Left ventricle myocardium superior (tissue), 1 donor: ENCODE results near the gene LAIR1. TPM values are rescaled to one million over a fixed set of nuclear protein-coding genes. Genes with fewer than 3 reads are reported as not detected.
A peak's percentile ranks its signal among the peaks of the same experiment; 100 is the strongest.
"Not testable (repeated sequence)": the region's sequence is repeated elsewhere in the genome, so short reads cannot be mapped to it uniquely, and the experiment has no call there.

ENCODE experiments used
- ATAC-seq: fragments of 200-7000 bp; cut with Tn5 transposase; one replicate; pipeline ENCODE4 v1.9.1; 2020; ENCODE audit warnings: mild to moderate bottlenecking, moderate library complexity
- DNase-seq: peaks from one replicate; pipeline ENCODE4 v3.0.0-alpha.2; 2020
- intact Hi-C: fragments of 100-400 bp; cut with micrococcal nuclease; formaldehyde crosslinking; loops from one replicate; pipeline ENCODE4 v1.11.0; 2022
- total RNA-seq: library from RNA; stranded (reverse); fragmentation: NEBNext Ultra II Directional; extraction: Animal tissue kit (Norgen Biotek cat#: 25700); gene quantifications from one replicate; pipeline ENCODE4 v1.2.1, GENCODE V29; 2021
- donor health status: DM: no; HTN: yes; CAD: no; lungs with severe emphysema.

The LAIR1 gene
- total RNA-seq, 1 donor from 2014 or later = 5.9 TPM

DNA sequence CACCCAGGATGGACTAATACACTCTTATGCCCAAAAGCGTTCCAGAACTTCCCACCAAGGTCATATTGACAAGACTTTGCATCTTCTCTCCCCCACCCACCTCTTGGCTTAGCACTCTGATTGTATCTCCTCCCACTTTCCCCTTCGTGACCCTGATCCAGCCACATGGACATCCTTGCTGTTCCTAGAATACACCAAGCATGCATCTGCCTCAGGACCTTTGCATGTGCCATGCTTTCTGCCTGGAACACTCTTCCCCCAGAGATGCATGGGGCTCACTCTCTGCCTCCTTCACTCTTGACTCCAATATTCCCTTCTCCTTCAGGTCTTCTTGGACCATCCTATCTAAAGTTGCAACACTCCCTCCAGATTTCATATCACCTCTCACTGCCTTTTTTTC, 16.2 kb upstream of the LAIR1 start:
- ATAC-seq (no peak), DNase-seq (no peak)
- intact Hi-C loops = no loop called here

DNA sequence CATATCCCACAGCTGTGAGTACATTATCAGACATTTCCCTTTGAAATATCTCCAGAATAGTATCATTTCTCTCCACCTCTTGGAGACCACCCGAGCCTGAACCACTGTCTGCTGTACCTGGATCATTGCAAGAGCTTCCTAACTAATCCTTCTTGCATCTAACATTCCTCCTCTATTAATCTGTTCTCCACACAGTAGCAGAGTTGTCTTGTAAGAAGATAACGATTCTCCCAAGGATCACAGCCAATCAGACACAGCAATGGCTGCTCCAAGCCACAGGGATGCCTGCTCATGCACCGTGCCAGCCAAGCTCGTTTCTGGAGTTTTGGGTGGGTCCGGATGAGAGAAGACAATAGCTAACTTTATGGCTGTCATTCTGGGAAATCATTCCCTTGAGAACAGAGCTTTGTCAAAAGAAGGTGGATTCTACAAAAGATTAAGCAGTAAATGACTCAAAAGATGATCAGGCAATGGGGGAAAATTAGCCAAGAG, 14.5 kb upstream of the LAIR1 start:
- DNase-seq (no peak), ATAC-seq (no peak)
- intact Hi-C loops = no loop called here

DNA sequence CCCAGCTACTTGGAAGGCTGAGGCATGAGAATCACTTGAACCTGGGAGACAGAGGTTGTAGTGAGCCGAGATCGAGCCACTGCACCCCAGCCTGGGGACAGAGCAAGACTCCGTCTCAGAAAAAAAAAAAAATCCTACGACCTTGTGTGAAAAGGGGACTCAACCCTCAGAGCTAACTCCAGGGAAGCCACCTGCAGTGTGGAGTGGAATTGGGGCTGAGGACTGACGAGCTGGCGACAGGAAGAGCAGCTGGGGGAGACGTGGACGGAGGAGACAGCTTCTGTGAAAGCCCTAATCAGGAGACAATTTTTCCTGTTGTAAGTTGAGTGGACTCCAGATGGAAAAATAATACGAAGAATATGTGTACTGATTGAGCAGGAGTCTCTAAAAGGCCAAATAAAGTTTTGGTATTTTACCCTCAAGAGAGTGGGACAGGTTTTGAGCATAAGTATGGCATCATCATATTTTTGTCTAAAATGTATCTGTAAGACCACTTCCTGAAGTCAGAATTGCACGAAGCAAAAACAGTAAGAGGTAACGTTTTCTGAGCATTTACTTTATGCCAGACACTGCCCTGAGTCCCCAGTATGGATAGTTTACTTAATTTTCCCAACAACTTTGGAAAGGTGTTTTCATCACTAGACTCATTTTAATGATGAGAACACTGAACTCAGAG, 12.0 kb upstream of the LAIR1 start:
- ATAC-seq (no peak), DNase-seq (no peak)
- intact Hi-C loops = no loop called here

DNA sequence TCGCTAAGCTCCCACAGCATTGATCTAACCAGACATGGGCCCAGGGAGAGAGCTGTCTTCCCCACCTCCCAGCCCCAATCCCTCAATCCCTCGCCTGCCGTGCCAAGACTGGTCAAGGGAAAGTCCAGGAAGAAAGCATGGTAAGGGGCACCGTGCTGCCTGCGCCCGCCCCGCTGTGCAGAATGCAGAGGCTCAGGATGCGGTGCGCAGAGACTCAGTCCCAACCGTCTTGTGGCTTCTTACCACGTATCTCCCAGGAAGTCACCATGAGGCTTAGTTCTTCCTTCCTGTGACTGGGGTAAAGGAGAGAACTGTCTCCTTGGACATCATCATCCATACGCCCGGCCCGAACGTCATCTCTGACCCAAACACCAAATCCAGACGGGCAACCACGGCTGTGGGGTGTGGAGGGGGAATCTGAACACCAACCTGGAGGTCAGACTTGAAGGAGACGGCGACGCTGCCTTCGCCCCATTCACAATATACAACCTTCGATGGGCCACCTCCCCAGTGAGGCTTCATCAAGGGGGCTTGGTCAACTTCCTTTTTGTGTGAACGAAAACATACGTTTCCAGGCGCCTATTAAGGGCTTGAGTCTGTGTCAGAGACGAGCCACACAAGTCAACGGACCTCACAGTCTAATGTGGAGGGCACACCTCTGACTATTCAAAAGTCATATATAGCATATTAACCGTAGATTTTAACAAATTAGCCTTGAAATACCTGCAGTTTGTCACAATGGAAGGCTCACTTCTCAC, 10.6 kb upstream of the LAIR1 start:
- DNase-seq, intact Hi-C loops, ATAC-seq: not testable (repeated sequence)

DNA sequence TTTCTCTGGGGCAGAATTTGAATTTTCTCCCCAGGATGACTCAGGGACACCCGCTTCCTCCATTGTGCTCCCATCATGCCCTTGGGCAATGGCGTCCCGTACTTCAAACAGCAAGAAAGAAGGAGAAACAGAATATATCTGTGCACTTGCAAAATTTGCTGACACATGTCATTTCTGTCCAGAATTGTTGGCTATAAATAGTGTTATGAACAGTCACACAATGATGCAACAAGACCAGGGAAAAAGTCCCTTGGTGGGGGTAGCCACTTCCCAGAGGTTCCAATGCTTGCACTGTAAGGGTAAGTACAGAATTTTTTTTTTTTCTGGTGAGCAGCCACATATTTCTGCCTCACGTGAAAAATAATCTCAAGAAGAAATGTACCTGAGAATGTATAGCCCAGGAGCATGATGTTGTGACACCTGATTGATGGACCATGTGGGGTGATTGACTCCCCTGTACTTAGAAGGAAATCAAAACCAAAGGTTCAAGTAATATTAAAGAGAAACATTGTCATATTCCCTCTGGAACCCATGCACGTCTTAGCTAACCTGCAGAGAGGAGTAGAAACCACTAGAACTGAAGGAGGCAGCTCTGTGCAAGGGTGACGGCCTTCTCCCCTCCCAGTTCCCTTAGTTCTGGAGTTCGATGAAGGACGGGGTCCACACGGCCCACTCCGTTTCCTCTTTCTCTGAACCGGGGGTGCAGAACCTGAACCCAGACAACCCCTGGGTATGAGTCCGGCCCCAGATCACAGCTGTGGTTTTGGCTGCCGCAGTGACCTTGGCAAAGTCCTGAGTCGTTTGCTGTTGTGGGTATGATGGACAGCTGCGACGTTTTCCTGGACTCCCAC, 9.3 kb upstream of the LAIR1 start:
- DNase-seq = peak; percentile 40
- intact Hi-C loops = no loop called here
- ATAC-seq = peak; percentile 61

DNA sequence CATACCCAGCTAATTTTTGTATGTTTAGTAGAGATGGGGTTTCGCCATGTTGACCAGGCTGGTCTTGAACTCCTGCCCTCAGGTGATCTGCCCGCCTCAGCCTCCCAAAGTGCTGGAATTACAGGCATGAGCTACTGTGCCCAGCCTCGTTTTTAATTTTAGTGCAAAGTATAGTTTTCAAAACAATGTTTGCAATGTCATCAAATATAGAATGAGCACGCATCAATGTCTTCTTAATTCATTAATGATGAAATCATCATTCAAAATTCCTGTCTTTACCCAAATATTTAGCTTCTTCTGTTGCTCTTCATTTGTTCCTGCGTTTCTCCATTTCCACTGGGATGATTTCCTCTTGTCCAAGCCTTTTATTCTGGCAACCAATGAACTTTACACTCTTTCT, 6.7 kb upstream of the LAIR1 start:
- intact Hi-C loops, ATAC-seq, DNase-seq: not testable (repeated sequence)

- DNase-seq, intact Hi-C loops: not testable (repeated sequence)
- ATAC-seq = peak; percentile 31
Measured at GRCh38 chr19:54370434-54370796, 5.7 kb upstream of the LAIR1 start.

DNA sequence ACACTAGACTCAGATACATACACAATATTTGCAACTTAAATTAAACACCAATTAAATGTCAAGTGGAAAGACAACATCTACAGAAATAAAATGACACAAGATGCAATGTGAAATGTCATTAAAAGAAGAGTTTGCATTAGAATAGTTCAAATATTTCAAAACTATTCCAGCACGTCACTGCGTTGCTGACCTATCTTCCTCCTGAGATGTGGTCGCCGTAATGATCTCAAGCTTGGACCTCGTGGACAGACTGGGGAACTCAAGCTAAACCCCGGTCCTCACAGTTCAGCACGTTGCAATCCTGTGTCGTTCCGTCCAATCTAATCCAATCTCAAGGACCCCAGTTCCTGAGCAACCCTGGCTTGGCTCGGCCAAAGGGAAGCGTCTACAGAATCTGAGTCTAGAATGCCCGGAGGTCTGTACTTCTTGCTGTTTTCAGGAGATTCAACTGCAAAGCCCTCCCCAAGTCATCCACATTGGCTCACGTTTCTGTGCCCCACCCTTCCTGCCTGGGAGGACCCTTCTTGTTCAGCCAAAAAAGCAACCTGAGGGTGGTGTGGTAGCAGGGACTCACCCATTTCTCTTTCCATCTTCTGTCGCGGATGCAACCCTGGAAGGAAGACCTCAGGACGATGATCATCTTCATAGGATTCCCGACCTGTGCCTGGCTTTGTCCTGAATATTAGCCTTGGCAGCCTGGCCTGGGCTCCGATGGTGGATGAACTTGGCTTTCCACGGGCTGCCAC, 5.1 kb upstream of the LAIR1 start:
- ATAC-seq = peak; percentile 25
- intact Hi-C loops, DNase-seq: not testable (repeated sequence)

GRCh38 chr19:54369082-54369687, 4.5 kb upstream of the LAIR1 start:
- ATAC-seq (no peak), DNase-seq (no peak)
- intact Hi-C loops = no loop called here

DNA sequence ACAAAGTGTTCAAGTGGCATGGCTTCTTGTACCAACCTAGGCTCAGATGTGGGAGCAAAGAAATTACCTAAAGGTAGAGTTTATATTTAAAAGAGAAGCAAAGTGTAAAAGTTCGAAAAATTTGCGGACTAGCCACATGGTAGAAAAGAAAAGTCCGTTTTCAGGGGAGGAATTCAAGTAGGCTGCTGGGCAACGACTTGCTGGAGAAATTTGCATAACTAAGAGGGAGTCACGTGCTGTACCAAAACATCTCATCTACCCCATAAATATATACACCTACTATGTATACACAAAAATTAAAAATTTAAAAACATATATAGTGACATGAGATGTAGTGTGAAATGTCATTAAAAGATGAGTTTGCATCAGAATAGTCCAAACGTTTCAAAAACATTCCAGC, 2.1 kb upstream of the LAIR1 start:
- intact Hi-C loops = no loop called here
- ATAC-seq = no peak
- no peak for DNase-seq

GRCh38 chr19:54365798-54366197, 1.1 kb upstream of the LAIR1 start:
- intact Hi-C loops, ATAC-seq, DNase-seq: not testable (repeated sequence)

- intact Hi-C loops, DNase-seq, ATAC-seq: not testable (repeated sequence)
Measured at GRCh38 chr19:54361680-54362422, 2.9 kb downstream of the LAIR1 start.

DNA sequence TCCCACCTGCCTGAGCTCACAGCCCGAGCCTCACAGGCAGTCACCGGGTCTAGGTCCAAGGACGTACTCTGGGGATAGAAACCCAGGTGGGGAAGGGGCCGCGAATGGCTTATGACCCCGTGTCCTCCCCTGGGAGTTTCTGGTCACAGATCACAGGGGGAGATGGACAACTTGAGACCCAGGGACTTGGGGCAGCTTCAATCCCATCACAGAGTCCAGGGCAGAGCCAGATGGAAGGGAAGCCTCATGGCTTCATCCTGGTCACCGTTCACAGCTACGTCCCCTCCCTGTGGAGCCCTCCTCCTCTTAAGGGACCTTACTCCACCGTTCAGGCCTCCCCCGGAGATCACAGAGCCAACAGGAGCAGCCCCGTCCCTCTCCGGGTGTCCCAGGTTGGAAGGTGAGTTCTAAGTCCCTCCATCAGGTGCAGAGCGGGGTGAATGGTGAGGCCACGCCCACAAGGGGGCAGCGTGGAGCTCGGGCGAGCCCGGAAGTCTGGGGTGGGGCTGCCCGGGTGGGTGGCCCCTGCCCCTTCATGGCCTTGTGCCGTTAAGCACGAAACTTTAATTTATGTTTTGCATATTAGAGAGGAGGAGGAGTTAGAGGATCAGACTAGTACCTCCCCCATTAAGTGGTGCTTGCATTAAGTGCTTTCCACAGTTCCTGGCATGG, 5.4 kb downstream of the LAIR1 start:
- DNase-seq = peak; percentile 46
- intact Hi-C loops = not testable (repeated sequence)
- peak; percentile 53 for ATAC-seq

- ATAC-seq = no peak
- intact Hi-C loops = no loop called here
- no peak for DNase-seq
Measured at GRCh38 chr19:54357381-54357780, 7.3 kb downstream of the LAIR1 start.

- ATAC-seq (no peak), DNase-seq (no peak)
- intact Hi-C loops = no loop called here
Measured at GRCh38 chr19:54356444-54357056, 8.2 kb downstream of the LAIR1 start.

- ATAC-seq = no peak
- DNase-seq = no peak
- intact Hi-C loops = no loop called here
Measured at GRCh38 chr19:54355675-54356074, 9.1 kb downstream of the LAIR1 start.

DNA sequence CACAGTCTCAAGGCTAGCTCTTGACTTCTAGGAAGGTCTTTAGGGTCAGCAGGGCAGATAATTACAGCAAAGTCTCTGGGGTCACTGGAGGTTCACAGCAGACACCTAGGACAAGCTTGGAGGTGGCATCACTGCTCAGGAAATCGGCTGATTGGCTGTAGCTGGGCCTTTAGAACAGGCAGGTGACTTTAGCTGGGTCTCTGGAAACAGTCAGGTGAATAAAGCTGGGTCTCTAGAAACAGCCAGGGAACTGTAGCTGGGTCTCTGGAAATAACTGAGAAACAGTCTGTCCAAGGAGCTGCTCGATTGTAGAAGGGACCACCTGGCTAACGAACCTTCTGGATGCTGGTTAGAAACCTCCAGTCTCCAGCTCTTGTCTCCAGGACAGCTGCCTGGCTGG, 10.0 kb downstream of the LAIR1 start:
- no peak for ATAC-seq
- no peak for DNase-seq
- intact Hi-C loops = no loop called here
